ENCODE results near the gene EFHD2. TPM values are rescaled to one million over a fixed set of nuclear protein-coding genes. Genes with fewer than 3 reads are reported as not detected.
"Not testable (repeated sequence)": the region's sequence is repeated elsewhere in the genome, so short reads cannot be mapped to it uniquely, and the experiment has no call there.

EFHD2 gene
- total RNA-seq, 1 experiment from 2014 or later: 90.8 TPM

DNA sequence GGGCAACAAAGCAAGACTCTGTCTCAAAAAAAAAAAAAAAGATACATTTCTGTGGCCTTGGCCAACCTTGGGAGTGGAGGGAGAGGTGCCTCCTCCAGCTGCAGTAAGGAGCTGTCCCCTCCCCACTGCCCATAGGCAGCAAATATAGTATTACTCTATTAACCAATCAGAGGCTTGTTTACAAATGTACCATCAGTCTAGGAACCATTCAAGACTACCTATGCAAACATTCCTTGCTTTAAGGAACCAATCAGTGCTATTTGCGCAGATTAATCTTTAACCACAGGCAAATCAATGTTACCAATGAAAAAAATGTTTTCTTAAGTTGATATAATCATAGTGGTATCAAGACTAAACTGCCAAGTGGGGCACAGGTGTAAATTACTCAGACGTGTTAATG lies 47.9 kb downstream of the EFHD2 start:
- Histone ChIP-seq H3K9me3 (ENCODE audit: control insufficient read depth, insufficient read depth, low read depth, low read length) (no peaks in the 10 kb centered on the region), H3K36me3 (ENCODE audit: control insufficient read depth, insufficient read depth, low read length) (no peaks in the 10 kb centered on the region), H3K27me3 (ENCODE audit: control insufficient read depth, insufficient read depth, low read length) (no peaks in the 10 kb centered on the region), H3K4me1 (ENCODE audit: control insufficient read depth, insufficient read depth, low read length) (no peaks in the 10 kb centered on the region), H3K27ac (ENCODE audit: low read length) (no peak overlapping the region), H3K4me3 (ENCODE audit: low read depth in 2 of 2, low read length in 2 of 2) (no peak overlapping the region)
- ChIA-PET CTCF (no interaction called here), POLR2A (no interaction called here)
- intact Hi-C loops (cut with micrococcal nuclease; ENCODE audit: unreplicated experiment) (no loop called here), in situ Hi-C loops (cut with HindIII; ENCODE audit: low pct_unique_long_range_greater_than_20kb, low sequenced_read_pairs) (no loop called here)
- ATAC-seq: no peak
- BruUV-seq (replicated peaks): no TSS peak
- DNase-seq (ENCODE audit: low read depth, low spot score): no peak
- no peak for TF ChIP-seq TCF7L2 (IDR thresholded peaks at IDR 0.05; ENCODE audit: low read depth, low read length)
- no peak for TF ChIP-seq POLR2AphosphoS5 (IDR thresholded peaks at IDR 0.05; ENCODE audit: low read depth, low read length)
- no peak for TF ChIP-seq SIN3A (IDR thresholded peaks at IDR 0.05; ENCODE audit: borderline replicate concordance, insufficient read depth, low read depth, low read length)
- TF ChIP-seq, protein P1, sequence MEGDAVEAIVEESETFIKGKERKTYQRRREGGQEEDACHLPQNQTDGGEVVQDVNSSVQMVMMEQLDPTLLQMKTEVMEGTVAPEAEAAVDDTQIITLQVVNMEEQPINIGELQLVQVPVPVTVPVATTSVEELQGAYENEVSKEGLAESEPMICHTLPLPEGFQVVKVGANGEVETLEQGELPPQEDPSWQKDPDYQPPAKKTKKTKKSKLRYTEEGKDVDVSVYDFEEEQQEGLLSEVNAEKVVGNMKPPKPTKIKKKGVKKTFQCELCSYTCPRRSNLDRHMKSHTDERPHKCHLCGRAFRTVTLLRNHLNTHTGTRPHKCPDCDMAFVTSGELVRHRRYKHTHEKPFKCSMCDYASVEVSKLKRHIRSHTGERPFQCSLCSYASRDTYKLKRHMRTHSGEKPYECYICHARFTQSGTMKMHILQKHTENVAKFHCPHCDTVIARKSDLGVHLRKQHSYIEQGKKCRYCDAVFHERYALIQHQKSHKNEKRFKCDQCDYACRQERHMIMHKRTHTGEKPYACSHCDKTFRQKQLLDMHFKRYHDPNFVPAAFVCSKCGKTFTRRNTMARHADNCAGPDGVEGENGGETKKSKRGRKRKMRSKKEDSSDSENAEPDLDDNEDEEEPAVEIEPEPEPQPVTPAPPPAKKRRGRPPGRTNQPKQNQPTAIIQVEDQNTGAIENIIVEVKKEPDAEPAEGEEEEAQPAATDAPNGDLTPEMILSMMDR (IDR thresholded peaks at IDR 0.05): no peak
- TF ChIP-seq, protein P2, sequence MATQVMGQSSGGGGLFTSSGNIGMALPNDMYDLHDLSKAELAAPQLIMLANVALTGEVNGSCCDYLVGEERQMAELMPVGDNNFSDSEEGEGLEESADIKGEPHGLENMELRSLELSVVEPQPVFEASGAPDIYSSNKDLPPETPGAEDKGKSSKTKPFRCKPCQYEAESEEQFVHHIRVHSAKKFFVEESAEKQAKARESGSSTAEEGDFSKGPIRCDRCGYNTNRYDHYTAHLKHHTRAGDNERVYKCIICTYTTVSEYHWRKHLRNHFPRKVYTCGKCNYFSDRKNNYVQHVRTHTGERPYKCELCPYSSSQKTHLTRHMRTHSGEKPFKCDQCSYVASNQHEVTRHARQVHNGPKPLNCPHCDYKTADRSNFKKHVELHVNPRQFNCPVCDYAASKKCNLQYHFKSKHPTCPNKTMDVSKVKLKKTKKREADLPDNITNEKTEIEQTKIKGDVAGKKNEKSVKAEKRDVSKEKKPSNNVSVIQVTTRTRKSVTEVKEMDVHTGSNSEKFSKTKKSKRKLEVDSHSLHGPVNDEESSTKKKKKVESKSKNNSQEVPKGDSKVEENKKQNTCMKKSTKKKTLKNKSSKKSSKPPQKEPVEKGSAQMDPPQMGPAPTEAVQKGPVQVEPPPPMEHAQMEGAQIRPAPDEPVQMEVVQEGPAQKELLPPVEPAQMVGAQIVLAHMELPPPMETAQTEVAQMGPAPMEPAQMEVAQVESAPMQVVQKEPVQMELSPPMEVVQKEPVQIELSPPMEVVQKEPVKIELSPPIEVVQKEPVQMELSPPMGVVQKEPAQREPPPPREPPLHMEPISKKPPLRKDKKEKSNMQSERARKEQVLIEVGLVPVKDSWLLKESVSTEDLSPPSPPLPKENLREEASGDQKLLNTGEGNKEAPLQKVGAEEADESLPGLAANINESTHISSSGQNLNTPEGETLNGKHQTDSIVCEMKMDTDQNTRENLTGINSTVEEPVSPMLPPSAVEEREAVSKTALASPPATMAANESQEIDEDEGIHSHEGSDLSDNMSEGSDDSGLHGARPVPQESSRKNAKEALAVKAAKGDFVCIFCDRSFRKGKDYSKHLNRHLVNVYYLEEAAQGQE (IDR thresholded peaks at IDR 0.05; ENCODE audit: insufficient read depth in 1 of 2, low read depth in 2 of 2, low read length in 1 of 2): no peak

DNA sequence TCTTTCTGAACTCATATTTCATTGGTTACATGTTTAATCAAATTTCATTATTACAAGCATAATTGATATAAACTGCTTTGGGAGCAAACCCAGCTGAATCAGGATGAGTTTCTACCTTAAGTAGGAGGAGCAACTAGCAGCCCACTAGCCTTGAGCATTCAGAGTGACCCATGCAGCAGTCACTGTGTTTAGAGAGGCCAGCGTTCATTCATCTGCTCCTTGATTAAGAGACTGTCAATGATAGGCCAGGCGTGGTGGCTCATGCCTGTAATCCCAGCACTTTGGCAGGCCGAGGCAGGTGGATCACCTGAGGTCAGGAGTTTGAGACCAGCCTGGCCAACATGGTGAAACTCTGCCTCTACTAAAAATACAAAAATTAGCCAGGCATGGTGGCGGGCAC lies 48.7 kb downstream of the EFHD2 start:
- in situ Hi-C loops (cut with HindIII; ENCODE audit: low pct_unique_long_range_greater_than_20kb, low sequenced_read_pairs): not testable (repeated sequence)

DNA sequence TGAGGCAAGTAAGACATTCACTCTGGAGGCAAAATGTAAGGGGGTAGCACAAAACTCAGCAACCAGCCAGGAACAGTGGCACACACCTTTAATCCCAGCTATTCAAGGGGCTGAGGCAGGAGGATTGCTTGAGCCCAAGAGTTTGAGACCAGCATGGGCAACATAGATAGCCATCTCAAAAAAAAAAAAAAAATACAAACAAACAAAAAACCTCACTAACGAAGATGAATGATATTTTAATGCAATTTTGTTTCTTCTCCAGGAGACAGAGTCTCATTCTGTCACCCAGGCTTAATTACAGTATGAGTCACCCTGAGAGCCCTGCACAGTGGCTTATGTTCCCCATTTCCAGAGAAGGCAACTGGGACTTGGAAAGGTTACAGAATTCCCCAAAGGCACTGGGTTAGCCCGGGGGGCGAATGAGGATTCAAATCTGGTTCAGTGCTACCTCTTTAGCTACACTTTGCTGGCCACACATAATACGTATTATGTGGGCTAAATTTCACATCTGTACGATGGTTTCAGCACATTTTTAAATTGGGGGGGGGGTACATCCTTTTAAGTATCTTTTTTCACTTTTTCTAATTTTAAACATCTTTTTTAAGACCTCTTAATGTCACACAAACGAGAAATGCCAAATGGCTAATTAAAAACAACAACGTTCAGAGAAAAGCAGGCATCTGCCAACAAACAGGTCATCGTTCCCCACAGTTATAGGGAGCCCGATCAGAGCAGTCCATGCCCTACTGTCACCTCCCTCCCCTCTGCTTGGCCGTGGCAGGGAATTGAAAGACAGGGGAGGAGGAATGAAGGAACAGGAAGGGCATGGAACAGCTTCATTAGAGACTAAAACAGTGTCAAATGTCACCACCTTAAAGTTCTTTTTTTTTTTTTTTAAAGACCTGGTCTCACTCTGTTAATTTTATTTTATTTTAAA lies 50.4 kb downstream of the EFHD2 start:
- CTCF ChIA-PET: no interaction called here
- Histone ChIP-seq H3K4me1 (ENCODE audit: control insufficient read depth, insufficient read depth, low read length) (no peaks in the 10 kb centered on the region), H3K27ac (ENCODE audit: low read length) (no peak overlapping the region), H3K9me3 (ENCODE audit: control insufficient read depth, insufficient read depth, low read depth, low read length) (no peaks in the 10 kb centered on the region), H3K4me3 (ENCODE audit: low read depth in 2 of 2, low read length in 2 of 2) (no peak overlapping the region), H3K36me3 (ENCODE audit: control insufficient read depth, insufficient read depth, low read length) (no peaks in the 10 kb centered on the region), H3K27me3 (ENCODE audit: control insufficient read depth, insufficient read depth, low read length) (no peaks in the 10 kb centered on the region)
- no TSS peak for BruUV-seq (replicated peaks)
- POLR2A ChIA-PET: no interaction called here
- intact Hi-C loops (cut with micrococcal nuclease; ENCODE audit: unreplicated experiment) (no loop called here), in situ Hi-C loops (cut with HindIII; ENCODE audit: low pct_unique_long_range_greater_than_20kb, low sequenced_read_pairs) (no loop called here)
- TF ChIP-seq SIN3A (IDR thresholded peaks at IDR 0.05; ENCODE audit: borderline replicate concordance, insufficient read depth, low read depth, low read length) (no peak), TCF7L2 (IDR thresholded peaks at IDR 0.05; ENCODE audit: low read depth, low read length) (no peak)
- TF ChIP-seq, protein P2 (IDR thresholded peaks at IDR 0.05; ENCODE audit: insufficient read depth in 1 of 2, low read depth in 2 of 2, low read length in 1 of 2): no peak
- TF ChIP-seq, protein P1 (IDR thresholded peaks at IDR 0.05): no peak
- DNase-seq (ENCODE audit: low read depth, low spot score): no peak
- no peak for ATAC-seq

More for the DNA sequence above, 48.7 kb downstream of the EFHD2 start:
- H3K4me3 ChIP-seq (ENCODE audit: low read depth in 2 of 2, low read length in 2 of 2); intact Hi-C loops (cut with micrococcal nuclease; ENCODE audit: unreplicated experiment); ATAC-seq; H3K36me3 ChIP-seq (ENCODE audit: control insufficient read depth, insufficient read depth, low read length); BruUV-seq (replicated peaks); H3K27ac ChIP-seq (ENCODE audit: low read length); DNase-seq (ENCODE audit: low read depth, low spot score); H3K4me1 ChIP-seq (ENCODE audit: control insufficient read depth, insufficient read depth, low read length); CTCF ChIA-PET; H3K9me3 ChIP-seq (ENCODE audit: control insufficient read depth, insufficient read depth, low read depth, low read length); POLR2A ChIA-PET; H3K27me3 ChIP-seq (ENCODE audit: control insufficient read depth, insufficient read depth, low read length): not testable (repeated sequence)
